GM12874 (cell line): ENCODE measurements around the gene ZSCAN9.

Experiments
- TF ChIP-seq, protein P1 (sequence below): IDR thresholded peaks from 2 replicates; pipeline ENCODE4 v1.5.1; 2011; ENCODE audit warnings: low read depth, mild to moderate bottlenecking, control low read depth, low read length, moderate library complexity; ENCODE audit not compliant: insufficient read depth

Gene ZSCAN9

DNA sequence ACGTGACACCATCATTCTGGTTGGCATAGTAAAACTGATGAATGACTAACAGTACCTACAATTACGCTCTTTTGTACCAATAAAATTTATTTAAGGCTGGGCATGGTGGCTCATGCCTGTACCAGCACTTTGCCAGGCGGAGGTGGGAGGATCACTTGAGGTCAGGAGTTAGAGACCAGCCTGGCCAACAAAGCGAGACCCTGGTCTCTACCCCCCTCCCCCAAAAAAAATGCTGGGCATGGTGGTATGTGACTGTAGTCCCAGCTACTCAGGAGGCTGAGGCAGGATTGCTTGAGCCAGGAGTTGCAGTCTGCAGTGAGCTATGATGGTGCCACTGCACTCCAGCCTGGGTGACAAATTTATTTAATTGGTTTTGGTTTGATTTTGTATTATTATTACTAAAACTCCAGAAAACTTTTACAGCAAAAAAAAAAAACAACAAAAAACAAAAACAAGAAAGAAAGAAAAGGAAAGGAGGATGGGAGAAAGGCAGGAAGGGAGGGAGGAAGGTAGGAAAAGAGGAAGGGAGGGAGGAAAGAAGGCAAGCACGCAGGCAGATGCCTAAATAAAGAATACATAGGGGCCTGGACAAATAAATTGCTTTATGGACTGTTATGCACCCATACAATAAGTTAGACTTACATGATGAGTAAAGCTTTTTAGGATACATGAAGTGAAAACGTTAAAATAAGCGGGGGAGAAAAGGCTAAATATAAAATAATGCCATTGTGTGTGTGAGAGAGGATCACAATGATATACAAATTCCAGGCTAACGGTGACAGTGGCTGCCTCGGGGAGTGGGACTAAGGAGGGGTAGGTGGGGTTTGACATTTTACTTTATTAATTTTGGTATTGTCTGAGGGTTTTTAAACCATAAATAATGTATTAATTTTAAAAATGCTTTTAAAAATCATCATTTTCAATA lies 682 bp upstream of the ZSCAN9 start:
- TF ChIP-seq, protein P1, sequence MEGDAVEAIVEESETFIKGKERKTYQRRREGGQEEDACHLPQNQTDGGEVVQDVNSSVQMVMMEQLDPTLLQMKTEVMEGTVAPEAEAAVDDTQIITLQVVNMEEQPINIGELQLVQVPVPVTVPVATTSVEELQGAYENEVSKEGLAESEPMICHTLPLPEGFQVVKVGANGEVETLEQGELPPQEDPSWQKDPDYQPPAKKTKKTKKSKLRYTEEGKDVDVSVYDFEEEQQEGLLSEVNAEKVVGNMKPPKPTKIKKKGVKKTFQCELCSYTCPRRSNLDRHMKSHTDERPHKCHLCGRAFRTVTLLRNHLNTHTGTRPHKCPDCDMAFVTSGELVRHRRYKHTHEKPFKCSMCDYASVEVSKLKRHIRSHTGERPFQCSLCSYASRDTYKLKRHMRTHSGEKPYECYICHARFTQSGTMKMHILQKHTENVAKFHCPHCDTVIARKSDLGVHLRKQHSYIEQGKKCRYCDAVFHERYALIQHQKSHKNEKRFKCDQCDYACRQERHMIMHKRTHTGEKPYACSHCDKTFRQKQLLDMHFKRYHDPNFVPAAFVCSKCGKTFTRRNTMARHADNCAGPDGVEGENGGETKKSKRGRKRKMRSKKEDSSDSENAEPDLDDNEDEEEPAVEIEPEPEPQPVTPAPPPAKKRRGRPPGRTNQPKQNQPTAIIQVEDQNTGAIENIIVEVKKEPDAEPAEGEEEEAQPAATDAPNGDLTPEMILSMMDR = no peak

DNA sequence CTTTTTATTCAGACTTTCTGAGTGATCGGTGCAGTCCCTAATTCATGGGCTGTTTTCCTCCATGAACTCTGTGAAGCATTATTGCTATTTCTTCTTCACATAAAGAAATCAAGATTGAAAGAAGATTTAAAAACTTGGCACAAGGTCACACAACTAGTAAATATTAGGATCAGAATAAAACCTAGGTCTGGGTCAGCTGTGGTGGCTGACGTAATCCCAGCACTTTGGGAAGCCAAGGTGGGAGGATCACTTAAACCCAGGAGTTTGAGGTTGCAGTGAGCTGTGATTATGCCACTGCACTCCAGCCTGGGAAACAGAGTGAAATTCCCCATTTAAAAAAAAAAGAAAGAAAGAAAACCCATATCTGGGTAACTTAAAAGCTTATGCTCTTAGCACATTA lies 1.4 kb downstream of the ZSCAN9 start:
- TF ChIP-seq, protein P1 = no peak

DNA sequence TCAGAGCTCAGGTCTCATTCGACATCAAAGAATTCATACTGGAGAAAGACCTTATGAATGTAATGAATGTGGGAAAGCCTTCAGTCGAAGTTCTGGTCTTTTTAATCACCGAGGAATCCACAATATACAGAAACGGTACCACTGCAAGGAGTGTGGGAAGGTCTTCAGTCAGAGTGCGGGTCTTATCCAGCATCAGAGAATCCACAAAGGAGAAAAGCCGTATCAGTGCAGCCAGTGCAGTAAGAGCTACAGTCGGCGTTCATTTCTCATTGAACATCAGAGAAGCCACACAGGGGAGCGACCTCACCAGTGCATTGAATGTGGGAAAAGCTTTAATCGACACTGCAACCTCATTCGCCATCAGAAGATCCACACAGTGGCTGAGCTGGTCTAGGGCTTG lies 7.7 kb downstream of the ZSCAN9 start:
- TF ChIP-seq, protein P1 = no peak

DNA sequence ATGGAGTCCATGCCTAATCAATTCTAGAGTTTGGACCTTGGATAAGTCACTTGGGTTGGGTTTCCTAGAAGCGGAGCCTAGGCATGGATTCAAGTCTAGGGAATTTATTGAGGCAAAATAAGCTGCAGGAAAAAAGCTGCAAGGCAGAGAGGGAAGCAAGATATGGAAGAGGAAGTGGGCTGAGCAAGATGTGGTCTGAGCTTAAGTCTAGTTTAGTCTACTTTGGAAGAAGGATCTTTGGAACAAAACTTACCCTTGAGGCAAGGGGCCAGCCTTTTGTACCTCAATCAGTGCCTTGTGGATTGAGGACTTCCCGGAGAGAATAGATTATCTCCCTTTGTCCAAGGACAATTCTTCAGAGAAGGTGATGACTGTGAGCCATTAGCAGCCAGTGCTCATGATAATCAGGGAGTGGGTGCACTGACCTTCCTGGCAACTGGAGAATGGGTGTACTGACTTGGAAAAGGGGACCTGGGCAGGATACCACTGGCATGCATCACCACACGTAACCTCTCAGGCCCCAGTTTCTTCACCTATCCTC lies 10.9 kb downstream of the ZSCAN9 start:
- TF ChIP-seq, protein P1 = no peak

DNA sequence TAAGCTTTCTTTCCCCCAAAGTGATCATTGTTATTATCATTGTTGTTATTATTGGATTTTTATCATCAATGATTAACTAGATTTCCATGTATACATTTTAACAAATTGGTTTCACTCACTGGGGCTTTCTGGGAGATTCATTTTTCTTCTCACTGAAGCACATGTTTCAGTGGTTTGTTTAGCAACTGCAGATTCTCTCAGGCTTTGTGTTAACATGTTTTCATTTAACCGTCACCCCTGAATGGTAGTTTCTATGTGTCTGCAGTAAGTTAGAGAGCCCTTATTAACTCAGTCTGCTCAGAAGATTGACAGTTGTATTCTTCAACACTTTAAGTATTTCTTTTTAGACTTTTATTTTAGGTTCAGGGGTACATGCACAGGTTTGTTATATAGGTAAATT lies 14.6 kb downstream of the ZSCAN9 start:
- TF ChIP-seq, protein P1 = no peak

DNA sequence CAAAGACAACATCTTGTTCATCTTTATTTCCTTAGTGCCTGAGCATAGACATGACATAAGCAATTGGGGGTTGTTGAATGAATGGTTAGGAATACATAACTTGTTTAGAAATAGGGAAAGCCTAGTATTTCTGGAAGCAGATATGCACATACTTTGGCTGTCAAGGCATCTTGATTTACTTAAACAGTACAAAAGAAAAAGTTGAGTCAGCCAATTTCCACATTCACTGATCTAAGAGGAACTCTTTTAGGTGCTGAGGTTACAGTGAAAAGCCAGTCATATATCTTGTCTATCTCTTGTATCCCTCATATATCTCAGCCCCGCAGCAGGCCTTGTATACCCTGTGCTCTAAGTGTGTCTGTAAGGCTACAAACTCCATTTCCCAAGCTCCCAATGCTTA lies 15.4 kb downstream of the ZSCAN9 start:
- TF ChIP-seq, protein P1 = no peak

DNA sequence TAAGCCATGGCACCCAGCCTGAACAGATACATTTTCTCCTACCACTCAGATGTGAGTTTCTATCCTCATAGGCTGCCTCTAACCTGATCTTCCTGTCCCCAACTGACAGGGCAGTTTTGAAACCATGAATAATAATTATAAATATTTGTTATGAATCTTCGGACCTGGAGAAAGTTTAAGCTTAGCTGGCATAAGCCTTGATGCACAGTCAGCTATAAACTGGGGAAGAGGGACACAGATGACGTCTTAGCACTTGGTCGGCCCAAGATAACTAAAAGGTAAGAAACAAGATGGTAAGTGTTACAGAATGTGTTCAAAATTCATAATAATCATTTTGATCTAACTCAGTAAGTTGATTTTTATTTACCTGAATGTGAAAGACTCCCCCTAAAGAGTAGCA lies 18.9 kb downstream of the ZSCAN9 start:
- TF ChIP-seq, protein P1 = no peak
